Thyroid gland (tissue), 4 donors: ENCODE data around the gene RIT2.

Experiments used
- CTCF ChIP-seq, 6 experiments: fragments of 200-600 bp in 3 of 6; fragments of 450-650 bp in 3 of 6; sonication (generic) in 3 of 6; IDR thresholded peaks; one replicate each; pipeline ENCODE4 v1.5.1; 2016 to 2019; ENCODE audit warnings: antibody characterized with exemption in 6 of 6, mild to moderate bottlenecking in 2 of 6, inconsistent platforms in 1 of 6, moderate library complexity in 1 of 6
- POLR2A ChIP-seq, 2 donors: fragments of 450-650 bp; IDR thresholded peaks; one replicate each; pipeline ENCODE4 v1.6.1; 2017; ENCODE audit warnings: antibody characterized with exemption in 2 of 2, mild to moderate bottlenecking in 2 of 2, moderate library complexity in 1 of 2

DNA sequence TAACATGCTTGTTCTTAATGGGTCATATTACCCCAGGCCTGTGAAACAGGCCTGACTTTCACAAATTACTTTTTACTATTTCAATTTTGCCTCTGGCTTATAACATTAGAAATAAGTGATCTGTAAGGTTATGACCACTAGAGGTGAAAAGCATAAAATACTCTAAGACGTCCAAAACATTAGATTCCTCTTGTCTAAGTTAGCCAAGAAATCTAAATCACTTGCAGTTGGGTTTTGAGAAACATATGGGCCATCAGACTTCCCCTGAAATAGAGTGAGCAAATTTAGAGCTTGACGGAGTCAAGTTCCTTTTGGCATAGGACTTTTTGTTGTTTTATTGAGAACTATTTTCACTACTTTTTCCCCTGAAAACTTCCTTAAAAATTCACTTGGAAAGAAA is 32.7 kb upstream of the RIT2 start:
- TF ChIP-seq CTCF (IDR thresholded peaks at IDR 0.05) (no peak), POLR2A (IDR thresholded peaks at IDR 0.05) (no peak)
